ENCODE measurements around the gene LRRN2.

LRRN2 gene

DNA sequence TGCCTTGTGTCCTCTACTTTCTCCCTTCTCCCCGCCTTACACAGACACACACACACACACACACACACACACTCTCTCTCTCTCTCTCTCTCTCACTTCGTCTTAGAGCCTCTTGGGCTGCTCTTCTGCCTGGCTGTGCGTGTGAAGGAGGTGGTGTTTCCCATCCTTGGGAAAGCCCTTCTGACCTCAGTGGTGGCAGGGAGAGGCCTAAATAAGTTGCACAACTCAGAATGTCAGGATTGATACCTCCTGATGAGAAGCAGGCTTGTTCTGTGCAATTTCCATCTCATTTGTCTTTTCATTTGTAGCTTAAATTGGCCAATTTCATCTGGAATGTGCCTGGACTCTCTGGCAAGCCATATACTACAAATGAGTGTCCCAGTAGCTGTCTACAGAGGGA lies 25.0 kb downstream of the LRRN2 start:
- no peaks in the 10 kb centered on the region for H3K9me3 ChIP-seq (replicated peaks in 1 of 2; ENCODE audit: control insufficient read depth in 2 of 2, insufficient read depth in 1 of 2, low read depth in 1 of 2, low read length in 2 of 2)
- H3K27ac ChIP-seq (replicated peaks; ENCODE audit: low read length): no peak overlapping the region
- no peak overlapping the region for H2AK5ac ChIP-seq (ENCODE audit: low read depth, low read length)
- H4K8ac ChIP-seq (ENCODE audit: low read depth, low read length): no peak overlapping the region
- no peak overlapping the region for H3K18ac ChIP-seq (ENCODE audit: low read length)
- no peak overlapping the region for H2BK5ac ChIP-seq (ENCODE audit: low read length)
- H3K23ac ChIP-seq (ENCODE audit: low read depth, low read length, poor library complexity): no peak overlapping the region
- no peak overlapping the region for H3K14ac ChIP-seq (ENCODE audit: low read length)
- H2AFZ ChIP-seq (ENCODE audit: low read length): no peak overlapping the region
- no peak overlapping the region for H4K91ac ChIP-seq (ENCODE audit: low read depth, low read length, poor library complexity)
- H2BK120ac ChIP-seq (ENCODE audit: low read depth, low read length): no peak overlapping the region
- no peak overlapping the region for H2BK15ac ChIP-seq (ENCODE audit: low read length)
- no peak for DNase-seq (ENCODE audit: low spot score)
- no peak overlapping the region for H3K9ac ChIP-seq (ENCODE audit: low read depth, low read length, poor library complexity)
- H3K4me1 ChIP-seq (ENCODE audit: control insufficient read depth in 2 of 2, insufficient read depth in 1 of 2, low read depth in 1 of 2, low read length in 2 of 2): peaks cover 12 to 17% of the 10 kb centered on the region in 2 donors
- H3K27me3 ChIP-seq (ENCODE audit: control insufficient read depth in 3 of 3, insufficient read depth in 3 of 3, low read depth in 1 of 3, low read length in 3 of 3): no peaks in the 10 kb centered on the region
- WGBS, 2 donors (ENCODE audit: extremely low coverage in 2 of 2, insufficient read length in 2 of 2, insufficient replicate concordance in 1 of 2): no CpG with 5 or more reads among the region's 3 CpGs
- no peak overlapping the region for H3K4ac ChIP-seq (ENCODE audit: low read length)
- no peaks in the 10 kb centered on the region for H3K79me1 ChIP-seq (ENCODE audit: low read depth, low read length)
- no peak overlapping the region for H3K4me2 ChIP-seq (ENCODE audit: insufficient read depth, low read length, poor library complexity, severe bottlenecking)
- no peak overlapping the region for H3K4me3 ChIP-seq (ENCODE audit: low read length in 2 of 2)
- no peak overlapping the region for H2BK12ac ChIP-seq (ENCODE audit: low read length)
- no peaks in the 10 kb centered on the region for H3K36me3 ChIP-seq (replicated peaks in 1 of 2; ENCODE audit: control insufficient read depth in 2 of 2, insufficient read depth in 2 of 2, low read length in 2 of 2)

DNA sequence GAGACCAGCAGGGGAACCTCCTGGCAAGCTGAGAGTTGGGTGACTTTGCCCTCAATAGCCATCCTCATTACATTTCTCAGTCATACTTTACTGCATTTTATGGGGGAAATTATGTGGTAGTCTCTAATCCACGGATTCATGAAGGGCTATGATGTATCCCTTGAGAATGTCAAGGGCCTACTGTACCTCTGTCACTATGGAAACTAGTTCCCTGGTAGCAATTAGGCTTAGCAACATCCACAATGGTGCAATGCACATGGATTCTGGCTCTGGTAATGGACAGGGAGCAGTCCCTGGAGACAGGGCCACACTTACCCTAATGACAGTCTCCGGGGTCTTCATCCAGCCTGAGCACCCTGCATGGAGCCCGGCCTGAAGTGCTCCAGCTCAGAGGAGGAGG lies 26.5 kb downstream of the LRRN2 start:
- no peak overlapping the region for H3K4me3 ChIP-seq (ENCODE audit: low read length in 2 of 2)
- no peak overlapping the region for H3K18ac ChIP-seq (ENCODE audit: low read length)
- no peak overlapping the region for H2AFZ ChIP-seq (ENCODE audit: low read length)
- no peak overlapping the region for H2BK12ac ChIP-seq (ENCODE audit: low read length)
- no peak overlapping the region for H2AK5ac ChIP-seq (ENCODE audit: low read depth, low read length)
- no peak overlapping the region for H2BK15ac ChIP-seq (ENCODE audit: low read length)
- H4K8ac ChIP-seq (ENCODE audit: low read depth, low read length): no peak overlapping the region
- H3K14ac ChIP-seq (ENCODE audit: low read length): no peak overlapping the region
- H3K27ac ChIP-seq (replicated peaks; ENCODE audit: low read length): no peak overlapping the region
- no peak overlapping the region for H3K4ac ChIP-seq (ENCODE audit: low read length)
- H3K9ac ChIP-seq (ENCODE audit: low read depth, low read length, poor library complexity): no peak overlapping the region
- no peaks in the 10 kb centered on the region for H3K79me1 ChIP-seq (ENCODE audit: low read depth, low read length)
- WGBS, 2 donors (ENCODE audit: extremely low coverage in 2 of 2, insufficient read length in 2 of 2, insufficient replicate concordance in 1 of 2): no CpG with 5 or more reads among the region's 3 CpGs
- no peaks in the 10 kb centered on the region for H3K9me3 ChIP-seq (replicated peaks in 1 of 2; ENCODE audit: control insufficient read depth in 2 of 2, insufficient read depth in 1 of 2, low read depth in 1 of 2, low read length in 2 of 2)
- no peak overlapping the region for H2BK5ac ChIP-seq (ENCODE audit: low read length)
- DNase-seq (ENCODE audit: low spot score): no peak
- H3K23ac ChIP-seq (ENCODE audit: low read depth, low read length, poor library complexity): peak overlapping the region; percentile 23
- no peak overlapping the region for H3K4me2 ChIP-seq (ENCODE audit: insufficient read depth, low read length, poor library complexity, severe bottlenecking)
- peaks cover 7 to 10% of the 10 kb centered on the region in 2 donors for H3K4me1 ChIP-seq (ENCODE audit: control insufficient read depth in 2 of 2, insufficient read depth in 1 of 2, low read depth in 1 of 2, low read length in 2 of 2)
- no peak overlapping the region for H4K91ac ChIP-seq (ENCODE audit: low read depth, low read length, poor library complexity)
- H3K27me3 ChIP-seq (ENCODE audit: control insufficient read depth in 3 of 3, insufficient read depth in 3 of 3, low read depth in 1 of 3, low read length in 3 of 3): no peaks in the 10 kb centered on the region
- no peaks in the 10 kb centered on the region for H3K36me3 ChIP-seq (replicated peaks in 1 of 2; ENCODE audit: control insufficient read depth in 2 of 2, insufficient read depth in 2 of 2, low read length in 2 of 2)
- H2BK120ac ChIP-seq (ENCODE audit: low read depth, low read length): no peak overlapping the region

DNA sequence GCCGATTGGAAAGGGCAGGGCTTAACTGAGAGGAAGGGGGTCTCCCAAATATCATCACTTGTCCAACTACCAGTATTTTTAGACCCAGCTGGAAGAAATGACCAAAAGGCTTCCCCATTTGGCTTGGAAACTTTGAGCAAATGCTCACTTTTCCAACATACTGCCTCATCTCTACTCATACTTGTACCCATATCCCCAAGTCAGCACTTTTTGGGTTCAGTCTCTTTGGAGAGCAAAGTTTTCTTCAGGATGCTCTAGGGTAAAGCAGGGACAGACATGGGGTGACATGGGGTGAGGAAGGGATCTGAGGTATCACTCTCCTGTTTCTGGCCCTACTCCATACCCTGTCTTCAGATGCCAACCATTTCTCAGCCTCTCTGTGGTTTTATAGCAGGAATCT lies 27.2 kb downstream of the LRRN2 start:
- peaks cover 0 to under 1% (median 0%) of the 10 kb centered on the region in 3 experiments for H3K27me3 ChIP-seq (ENCODE audit: control insufficient read depth in 3 of 3, insufficient read depth in 3 of 3, low read depth in 1 of 3, low read length in 3 of 3)
- H2BK120ac ChIP-seq (ENCODE audit: low read depth, low read length): no peak overlapping the region

GRCh38 chr1:204653590-204654340 lies 31.8 kb downstream of the LRRN2 start:
- H3K27me3 ChIP-seq (ENCODE audit: control insufficient read depth in 3 of 3, insufficient read depth in 3 of 3, low read depth in 1 of 3, low read length in 3 of 3): peaks cover 0 to 39% (median 0%) of the 10 kb centered on the region in 3 experiments
- H2AK5ac ChIP-seq (ENCODE audit: low read depth, low read length): no peak overlapping the region
- H2BK15ac ChIP-seq (ENCODE audit: low read length): no peak overlapping the region
- no peak overlapping the region for H2BK120ac ChIP-seq (ENCODE audit: low read depth, low read length)
- no peak overlapping the region for H3K4me2 ChIP-seq (ENCODE audit: insufficient read depth, low read length, poor library complexity, severe bottlenecking)
- H3K9ac ChIP-seq (ENCODE audit: low read depth, low read length, poor library complexity): no peak overlapping the region
- no peak overlapping the region for H3K23ac ChIP-seq (ENCODE audit: low read depth, low read length, poor library complexity)
- no peaks in the 10 kb centered on the region for H3K9me3 ChIP-seq (replicated peaks in 1 of 2; ENCODE audit: control insufficient read depth in 2 of 2, insufficient read depth in 1 of 2, low read depth in 1 of 2, low read length in 2 of 2)
- H3K18ac ChIP-seq (ENCODE audit: low read length): no peak overlapping the region
- H2BK5ac ChIP-seq (ENCODE audit: low read length): no peak overlapping the region
- no CpG with 5 or more reads among the region's 5 CpGs for WGBS, 2 donors (ENCODE audit: extremely low coverage in 2 of 2, insufficient read length in 2 of 2, insufficient replicate concordance in 1 of 2)
- no peak overlapping the region for H3K4me3 ChIP-seq (ENCODE audit: low read length in 2 of 2)
- no peak overlapping the region for H4K8ac ChIP-seq (ENCODE audit: low read depth, low read length)
- no peaks in the 10 kb centered on the region for H3K79me1 ChIP-seq (ENCODE audit: low read depth, low read length)
- no peaks in the 10 kb centered on the region for H3K36me3 ChIP-seq (replicated peaks in 1 of 2; ENCODE audit: control insufficient read depth in 2 of 2, insufficient read depth in 2 of 2, low read length in 2 of 2)
- no peak overlapping the region for H3K14ac ChIP-seq (ENCODE audit: low read length)
- H4K91ac ChIP-seq (ENCODE audit: low read depth, low read length, poor library complexity): no peak overlapping the region
- H2BK12ac ChIP-seq (ENCODE audit: low read length): no peak overlapping the region
- no peak overlapping the region for H3K27ac ChIP-seq (replicated peaks; ENCODE audit: low read length)
- DNase-seq (ENCODE audit: low spot score): no peak
- H3K4ac ChIP-seq (ENCODE audit: low read length): no peak overlapping the region
- H3K4me1 ChIP-seq (ENCODE audit: control insufficient read depth in 2 of 2, insufficient read depth in 1 of 2, low read depth in 1 of 2, low read length in 2 of 2): peaks cover 0 to 6% of the 10 kb centered on the region in 2 donors
- H2AFZ ChIP-seq (ENCODE audit: low read length): no peak overlapping the region

More for the DNA sequence above, 27.2 kb downstream of the LRRN2 start:
- Histone ChIP-seq H3K4me1 (ENCODE audit: control insufficient read depth in 2 of 2, insufficient read depth in 1 of 2, low read depth in 1 of 2, low read length in 2 of 2) (peaks cover 2% of the 10 kb centered on the region in 2 donors), H3K18ac (ENCODE audit: low read length) (no peak overlapping the region), H2BK5ac (ENCODE audit: low read length) (no peak overlapping the region), H3K27ac (replicated peaks; ENCODE audit: low read length) (no peak overlapping the region), H3K4me2 (ENCODE audit: insufficient read depth, low read length, poor library complexity, severe bottlenecking) (no peak overlapping the region), H3K14ac (ENCODE audit: low read length) (no peak overlapping the region), H4K8ac (ENCODE audit: low read depth, low read length) (no peak overlapping the region), H3K4me3 (ENCODE audit: low read length in 2 of 2) (no peak overlapping the region), H3K23ac (ENCODE audit: low read depth, low read length, poor library complexity) (no peak overlapping the region), H3K9ac (ENCODE audit: low read depth, low read length, poor library complexity) (no peak overlapping the region), H2AFZ (ENCODE audit: low read length) (no peak overlapping the region), H3K36me3 (replicated peaks in 1 of 2; ENCODE audit: control insufficient read depth in 2 of 2, insufficient read depth in 2 of 2, low read length in 2 of 2) (no peaks in the 10 kb centered on the region), H3K4ac (ENCODE audit: low read length) (no peak overlapping the region), H2AK5ac (ENCODE audit: low read depth, low read length) (no peak overlapping the region), H3K79me1 (ENCODE audit: low read depth, low read length) (no peaks in the 10 kb centered on the region), H3K9me3 (replicated peaks in 1 of 2; ENCODE audit: control insufficient read depth in 2 of 2, insufficient read depth in 1 of 2, low read depth in 1 of 2, low read length in 2 of 2) (no peaks in the 10 kb centered on the region), H4K91ac (ENCODE audit: low read depth, low read length, poor library complexity) (no peak overlapping the region), H2BK15ac (ENCODE audit: low read length) (no peak overlapping the region), H2BK12ac (ENCODE audit: low read length) (no peak overlapping the region)
- no peak for DNase-seq (ENCODE audit: low spot score)
- WGBS, 2 donors (ENCODE audit: extremely low coverage in 2 of 2, insufficient read length in 2 of 2, insufficient replicate concordance in 1 of 2): no CpG with 5 or more reads among the region's 1 CpG

Data from neuronal stem cell (in vitro differentiated cells).